PC-9 (cell line): ENCODE measurements around the gene ASXL1.

ENCODE experiments used
- EZH2 ChIP-seq: fragments of 200-600 bp; sonication (generic); IDR thresholded peaks from 2 replicates; pipeline ENCODE4 v1.8.0; 2017; ENCODE audit warnings: antibody characterized with exemption, low read depth
- TF ChIP-seq, protein P1 (sequence below): fragments of 200-600 bp; sonication (generic); conservative IDR thresholded peaks from 2 replicates; pipeline ENCODE4 v1.6.1; 2017; ENCODE audit warnings: mixed run types, antibody characterized with exemption, mild to moderate bottlenecking, moderate library complexity

DNA sequence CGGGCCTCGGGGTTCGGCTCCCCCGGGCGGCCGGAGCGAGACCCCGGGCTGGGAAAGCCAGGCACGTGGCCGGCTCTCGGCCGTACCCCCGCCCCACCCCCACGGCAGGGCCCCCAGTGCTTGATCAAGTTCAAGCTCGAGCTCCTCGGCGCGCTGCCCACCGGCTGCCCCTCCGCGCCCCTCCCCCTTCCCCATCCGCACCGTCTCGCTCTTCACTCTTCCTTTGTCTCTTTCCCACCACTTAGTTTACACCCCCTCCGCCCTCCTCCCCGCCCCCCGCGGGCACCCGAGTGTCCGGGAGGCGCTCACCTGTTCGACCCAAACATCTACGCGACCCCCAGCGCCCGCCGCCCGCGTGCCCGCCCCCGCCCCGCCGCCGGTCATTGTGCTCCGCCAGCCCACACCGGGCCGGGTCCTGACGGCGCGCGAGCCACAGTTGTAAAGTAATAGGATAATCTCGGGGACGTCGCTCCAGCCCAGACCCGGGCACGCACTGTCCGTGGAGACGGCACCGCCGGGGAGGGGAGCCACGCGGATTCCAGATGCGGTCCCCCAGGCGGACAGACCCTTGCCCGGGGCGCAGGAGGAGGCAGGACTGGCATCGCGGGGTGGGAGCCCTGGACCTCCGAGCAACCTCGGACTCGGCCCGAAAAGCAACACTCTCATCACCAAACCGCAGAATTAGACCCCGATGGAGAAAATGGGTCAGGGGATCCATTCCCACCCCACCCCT is 126.3 kb downstream of the ASXL1 start:
- TF ChIP-seq, protein P1, sequence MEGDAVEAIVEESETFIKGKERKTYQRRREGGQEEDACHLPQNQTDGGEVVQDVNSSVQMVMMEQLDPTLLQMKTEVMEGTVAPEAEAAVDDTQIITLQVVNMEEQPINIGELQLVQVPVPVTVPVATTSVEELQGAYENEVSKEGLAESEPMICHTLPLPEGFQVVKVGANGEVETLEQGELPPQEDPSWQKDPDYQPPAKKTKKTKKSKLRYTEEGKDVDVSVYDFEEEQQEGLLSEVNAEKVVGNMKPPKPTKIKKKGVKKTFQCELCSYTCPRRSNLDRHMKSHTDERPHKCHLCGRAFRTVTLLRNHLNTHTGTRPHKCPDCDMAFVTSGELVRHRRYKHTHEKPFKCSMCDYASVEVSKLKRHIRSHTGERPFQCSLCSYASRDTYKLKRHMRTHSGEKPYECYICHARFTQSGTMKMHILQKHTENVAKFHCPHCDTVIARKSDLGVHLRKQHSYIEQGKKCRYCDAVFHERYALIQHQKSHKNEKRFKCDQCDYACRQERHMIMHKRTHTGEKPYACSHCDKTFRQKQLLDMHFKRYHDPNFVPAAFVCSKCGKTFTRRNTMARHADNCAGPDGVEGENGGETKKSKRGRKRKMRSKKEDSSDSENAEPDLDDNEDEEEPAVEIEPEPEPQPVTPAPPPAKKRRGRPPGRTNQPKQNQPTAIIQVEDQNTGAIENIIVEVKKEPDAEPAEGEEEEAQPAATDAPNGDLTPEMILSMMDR = no peak
- no peak for TF ChIP-seq EZH2
